Spleen (tissue), 3 donors: Measurements from ENCODE around the gene NBEA.
"Not testable (repeated sequence)": the region's sequence is repeated elsewhere in the genome, so short reads cannot be mapped to it uniquely, and the experiment has no call there.

Experiments
- POLR2A ChIP-seq, 3 donors: fragments of 450-650 bp; IDR thresholded peaks; one replicate each; pipeline ENCODE4 v1.5.1; 2017; ENCODE audit warnings: antibody characterized with exemption in 3 of 3, mild to moderate bottlenecking in 1 of 3
- POLR2AphosphoS5 ChIP-seq, 3 donors: sonication (generic); formaldehyde crosslinking; IDR thresholded peaks; one replicate each; pipeline ENCODE4 v1.5.1; 2017; ENCODE audit warnings: antibody characterized with exemption in 3 of 3

GRCh38 chr13:34969539-34969938, 27.5 kb downstream of the NBEA start:
- not testable (repeated sequence) for TF ChIP-seq POLR2A, POLR2AphosphoS5 (IDR thresholded peaks at IDR 0.05)
